GM19099 (cell line): Measurements from ENCODE around the gene CKS1B.

Experiments used
- POLR2A ChIP-seq: IDR thresholded peaks from 3 replicates; pipeline ENCODE4 v1.6.1; 2011; ENCODE audit warnings: low read depth; ENCODE audit not compliant: insufficient read length; ENCODE audit errors: extremely low read depth

The CKS1B gene

GRCh38 chr1:155000726-155001424, 26.4 kb downstream of the CKS1B start:
- TF ChIP-seq POLR2A = peak; percentile 58

- no peak for TF ChIP-seq POLR2A
Measured at GRCh38 chr1:155001425-155001674, 26.9 kb downstream of the CKS1B start.

GRCh38 chr1:155001675-155002463, 27.4 kb downstream of the CKS1B start:
- peak; percentile 15 for TF ChIP-seq POLR2A

GRCh38 chr1:155002464-155003226, 28.2 kb downstream of the CKS1B start, which contains the start of gene ZBTB7B:
Gene ZBTB7B, plus strand, starts transcription at chr1:155002802. Its CDS starts 11,859 bp downstream, at chr1:155014661.
- TF ChIP-seq POLR2A = no peak

DNA sequence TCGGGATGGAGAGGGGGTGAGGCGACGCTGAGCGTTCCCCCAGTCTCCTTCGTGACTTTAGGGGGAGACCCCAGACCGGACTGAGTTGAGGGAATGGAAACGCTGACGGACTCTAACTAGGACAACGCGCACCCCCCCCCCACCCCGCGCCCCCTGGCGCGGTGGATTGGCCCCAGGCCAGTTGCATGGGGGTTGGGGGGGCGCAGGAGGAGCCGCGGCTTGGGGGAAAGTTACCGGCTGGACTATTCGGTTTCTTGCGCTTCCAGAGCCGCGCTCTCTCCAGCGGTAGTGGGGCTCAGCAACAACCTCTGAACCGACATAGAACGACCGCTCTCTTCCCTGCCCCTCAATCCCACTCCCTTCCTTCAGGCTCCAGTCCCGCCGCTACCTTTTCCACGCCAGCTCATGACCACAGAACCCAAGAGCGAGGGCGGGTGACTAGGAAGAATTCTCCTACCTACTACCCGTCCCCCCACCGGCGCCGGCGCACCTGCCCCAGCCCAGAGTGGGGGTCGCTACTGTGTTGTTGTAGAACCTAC, 28.8 kb downstream of the CKS1B start:
- TF ChIP-seq POLR2A = no peak

- TF ChIP-seq POLR2A = no peak
Measured at GRCh38 chr1:155003766-155004351, 29.4 kb downstream of the CKS1B start.

DNA sequence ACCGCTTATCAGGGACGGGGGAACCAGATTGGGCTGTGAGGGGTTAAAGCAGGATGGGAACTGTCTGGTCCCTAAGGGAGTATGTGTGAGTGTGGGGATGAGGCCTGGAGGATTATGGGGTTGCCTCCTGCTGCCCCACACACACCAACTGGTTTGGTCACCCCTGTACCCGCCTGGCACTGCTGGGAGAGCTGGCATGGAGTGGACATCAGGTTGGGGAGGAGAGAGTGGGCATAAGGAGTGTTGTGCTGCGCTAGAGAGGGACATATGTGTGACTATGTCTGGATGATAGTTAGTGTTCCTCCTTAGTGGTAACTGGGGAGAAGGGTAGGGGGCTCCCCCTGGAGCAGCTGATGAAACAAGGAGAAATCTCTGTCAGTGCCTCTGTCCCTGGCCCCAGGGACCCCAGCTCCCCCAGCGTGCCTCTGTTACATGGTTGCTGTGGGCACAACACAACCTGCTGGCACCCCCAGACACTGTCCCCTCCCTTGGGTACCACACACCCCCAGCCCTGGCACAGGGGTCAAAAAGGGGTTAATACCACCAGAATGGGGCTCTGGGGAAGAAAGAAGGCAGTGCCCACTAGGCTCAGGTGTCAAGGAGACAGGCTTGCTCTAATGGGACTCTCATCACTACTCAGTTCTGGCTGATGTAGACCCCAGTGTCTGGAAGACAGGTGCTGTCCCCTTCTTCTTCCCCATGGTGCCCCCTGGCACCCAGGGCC, 30.0 kb downstream of the CKS1B start:
- TF ChIP-seq POLR2A = no peak

GRCh38 chr1:155005076-155006011, 30.9 kb downstream of the CKS1B start:
- TF ChIP-seq POLR2A = no peak

- TF ChIP-seq POLR2A = no peak
Measured at GRCh38 chr1:155006601-155007101, 32.2 kb downstream of the CKS1B start.

DNA sequence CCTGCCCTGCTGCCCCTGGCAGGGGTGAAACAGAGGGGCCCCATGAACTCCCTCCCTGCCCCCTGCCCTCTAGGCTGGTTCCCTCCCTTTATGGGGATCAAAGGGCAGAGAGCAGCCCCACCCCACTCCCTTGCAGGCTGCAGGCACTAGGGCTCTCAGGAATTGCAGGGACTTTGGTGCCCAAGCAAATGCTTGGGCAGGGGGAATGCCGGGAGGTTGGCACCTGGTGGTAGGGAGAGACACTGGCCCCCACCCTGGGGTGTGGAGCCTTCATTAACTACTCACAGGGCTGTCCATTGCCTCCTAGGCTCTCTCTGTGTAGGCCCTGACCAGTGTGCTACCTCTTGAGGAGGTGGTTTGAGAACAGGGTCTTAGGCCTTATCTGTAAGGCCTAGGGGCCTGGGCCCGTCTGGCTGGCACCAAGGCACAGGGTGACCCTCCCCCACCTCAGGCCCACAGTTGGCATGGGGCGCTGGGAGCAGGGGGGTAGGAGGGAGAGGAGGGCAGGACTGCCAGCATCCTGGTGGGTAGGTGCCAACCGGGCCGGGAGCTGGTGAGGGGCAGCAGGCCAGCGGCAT, 32.9 kb downstream of the CKS1B start:
- TF ChIP-seq POLR2A = no peak

DNA sequence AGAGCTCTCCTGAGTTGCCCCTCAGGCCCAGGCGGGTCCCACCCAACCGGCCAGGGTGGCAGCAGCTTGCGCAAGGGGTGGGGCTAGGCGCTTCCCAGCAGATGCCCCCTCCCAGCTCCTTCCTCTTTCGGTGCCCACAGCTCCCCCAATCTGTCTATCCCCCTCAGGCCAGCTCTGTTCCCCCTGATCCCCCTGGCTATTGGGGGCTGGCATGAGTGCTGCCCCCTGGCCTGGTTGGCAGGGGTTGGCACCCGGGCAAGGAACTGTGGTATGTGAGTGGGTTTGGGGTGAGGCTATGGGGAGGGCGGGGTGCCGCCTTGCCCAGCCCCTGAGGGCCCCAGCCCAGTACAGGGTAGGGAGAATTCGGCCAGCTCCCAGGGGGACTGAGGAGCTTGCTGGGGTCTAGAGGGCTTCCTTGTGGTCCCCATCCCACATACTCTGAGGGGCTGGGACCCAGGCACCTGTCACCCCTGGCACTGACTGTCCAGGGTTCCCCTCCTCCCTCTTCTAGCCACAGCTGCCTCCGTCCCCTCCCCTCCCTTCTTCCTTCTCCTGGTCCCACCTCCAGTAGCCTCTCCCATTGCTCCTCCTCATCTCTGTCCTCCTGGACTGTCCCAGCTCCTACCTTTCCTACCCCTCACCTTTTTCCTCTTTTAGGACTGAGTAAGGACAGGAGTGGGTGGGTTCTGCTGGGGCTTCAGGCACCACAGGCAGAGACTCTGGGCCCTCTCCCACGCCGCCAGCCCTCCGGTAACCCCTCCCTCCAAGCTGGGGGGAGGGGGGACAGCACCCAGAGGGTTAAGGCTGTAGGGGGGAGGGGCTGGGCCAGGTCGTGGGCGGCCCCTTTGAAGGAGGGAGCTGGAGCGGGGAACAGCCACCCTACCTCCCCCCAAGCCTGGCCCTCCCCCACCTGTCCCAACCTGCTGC, 33.8 kb downstream of the CKS1B start:
- TF ChIP-seq POLR2A = no peak

GRCh38 chr1:155009221-155009711, 34.8 kb downstream of the CKS1B start:
- TF ChIP-seq POLR2A = no peak
